Left renal pelvis (tissue), 4 donors: ENCODE results near the gene SPTB. TPM values are rescaled to one million over a fixed set of nuclear protein-coding genes. Genes with fewer than 3 reads are reported as not detected.
A peak's percentile ranks its signal among the peaks of the same experiment; 100 is the strongest.

ENCODE experiments used
- DNase-seq, 4 donors: peaks; one replicate each; pipeline ENCODE4 v3.0.0-alpha.2; 2013; ENCODE audit warnings: low read depth in 4 of 4, low spot score in 3 of 4
- polyA plus RNA-seq, 4 donors: library from polyadenylated mRNA; unstranded; fragments of 120-200 nt; gene quantifications; one replicate each; pipeline ENCODE4 v1.2.1, GENCODE V29; 2013; ENCODE audit not compliant: insufficient read length in 4 of 4

Gene SPTB
- polyA plus RNA-seq, 4 donors, result 9.6 to 16.8 (median 13.7) TPM

- no peak for DNase-seq
These were observed 160.1 kb downstream of the SPTB start for GRCh38 chr14:64719601-64720000.

- no peak for DNase-seq
These were observed 160.9 kb downstream of the SPTB start for GRCh38 chr14:64718762-64719161.

- no peak for DNase-seq
These were observed 161.8 kb downstream of the SPTB start for GRCh38 chr14:64717870-64718269.

- no peak for DNase-seq
These were observed 163.9 kb downstream of the SPTB start for GRCh38 chr14:64715628-64716412.

GRCh38 chr14:64715146-64715627 lies 164.5 kb downstream of the SPTB start:
- DNase-seq, result no peak

- no peak for DNase-seq
These were observed 165.2 kb downstream of the SPTB start for GRCh38 chr14:64714432-64715025.

- no peak for DNase-seq
These were observed 166.0 kb downstream of the SPTB start for GRCh38 chr14:64713677-64714076.

- no peak for DNase-seq
These were observed 168.7 kb downstream of the SPTB start for GRCh38 chr14:64711039-64711438.

- DNase-seq, result no peak
These were observed 170.6 kb downstream of the SPTB start for GRCh38 chr14:64709126-64709525.

- no peak for DNase-seq
These were observed 171.3 kb downstream of the SPTB start for GRCh38 chr14:64708148-64709004.

GRCh38 chr14:64707661-64708060 lies 172.0 kb downstream of the SPTB start:
- DNase-seq, result no peak

GRCh38 chr14:64706593-64707193 lies 173.0 kb downstream of the SPTB start:
- DNase-seq, result no peak

GRCh38 chr14:64706119-64706592 lies 173.6 kb downstream of the SPTB start:
- no peak for DNase-seq

- no peak for DNase-seq
These were observed 174.2 kb downstream of the SPTB start for GRCh38 chr14:64705381-64706118.

GRCh38 chr14:64704743-64705380 lies 174.8 kb downstream of the SPTB start:
- DNase-seq, result no peak

GRCh38 chr14:64704143-64704742 lies 175.5 kb downstream of the SPTB start, which contains the start of gene PLEKHG3:
Gene PLEKHG3, plus strand, starts transcription at chr14:64704424. Its CDS starts 23,208 bp downstream, at chr14:64727632.
- DNase-seq, result peak in 1 of 4 donors; percentile 75

GRCh38 chr14:64703395-64704142 lies 176.1 kb downstream of the SPTB start:
- DNase-seq, result no peak
